ENCODE data around the gene ATP6V1C2.
"Not testable (repeated sequence)": the region's sequence is repeated elsewhere in the genome, so short reads cannot be mapped to it uniquely, and the experiment has no call there.

ATP6V1C2 gene

GRCh38 chr2:10771786-10772185, 50.4 kb downstream of the ATP6V1C2 start:
- no peak for FAIRE-seq

- FAIRE-seq = no peak
These were observed 50.9 kb downstream of the ATP6V1C2 start for GRCh38 chr2:10772201-10772867.

- FAIRE-seq = no peak
These were observed 51.4 kb downstream of the ATP6V1C2 start for GRCh38 chr2:10772868-10773215.

GRCh38 chr2:10773821-10774341, 52.5 kb downstream of the ATP6V1C2 start:
- FAIRE-seq = no peak

- no peak for FAIRE-seq
These were observed 53.0 kb downstream of the ATP6V1C2 start for GRCh38 chr2:10774394-10774793.

- FAIRE-seq = no peak
These were observed 53.8 kb downstream of the ATP6V1C2 start for GRCh38 chr2:10775021-10775780.

- no peak for FAIRE-seq
These were observed 54.4 kb downstream of the ATP6V1C2 start for GRCh38 chr2:10775831-10776230.

- FAIRE-seq = no peak
These were observed 55.0 kb downstream of the ATP6V1C2 start for GRCh38 chr2:10776231-10776977.

- FAIRE-seq = no peak
These were observed 55.8 kb downstream of the ATP6V1C2 start for GRCh38 chr2:10777111-10777841.

- FAIRE-seq = no peak
These were observed 56.7 kb downstream of the ATP6V1C2 start for GRCh38 chr2:10777842-10778723.

- FAIRE-seq = no peak
These were observed 57.3 kb downstream of the ATP6V1C2 start for GRCh38 chr2:10778724-10779115.

- no peak for FAIRE-seq
These were observed 58.5 kb downstream of the ATP6V1C2 start for GRCh38 chr2:10779776-10780490.

GRCh38 chr2:10780491-10780820, 59.0 kb downstream of the ATP6V1C2 start:
- no peak for FAIRE-seq

- not testable (repeated sequence) for FAIRE-seq
These were observed 59.4 kb downstream of the ATP6V1C2 start for GRCh38 chr2:10780821-10781220.

GRCh38 chr2:10781746-10782145, 60.3 kb downstream of the ATP6V1C2 start:
- no peak for FAIRE-seq

- no peak for FAIRE-seq
These were observed 62.0 kb downstream of the ATP6V1C2 start for GRCh38 chr2:10783421-10783820.

GRCh38 chr2:10784719-10785118, 63.3 kb downstream of the ATP6V1C2 start:
- no peak for FAIRE-seq

GRCh38 chr2:10785260-10785659, 63.8 kb downstream of the ATP6V1C2 start:
- no peak for FAIRE-seq

- no peak for FAIRE-seq
These were observed 65.0 kb downstream of the ATP6V1C2 start for GRCh38 chr2:10786240-10786982.

- FAIRE-seq = no peak
These were observed 65.9 kb downstream of the ATP6V1C2 start for GRCh38 chr2:10787176-10787968.
